ENCODE data around the gene MME. TPM values are rescaled to one million over a fixed set of nuclear protein-coding genes. Genes with fewer than 3 reads are reported as not detected.

MME gene
- polyA plus RNA-seq, 1 experiment = 208 TPM

GRCh38 chr3:155079468-155079745 is 712 bp upstream of the MME start:
- Histone ChIP-seq H3K36me3 (ENCODE audit: control insufficient read depth, insufficient read depth, low read length) (no peaks in the 10 kb centered on the region), H3K4me3 (ENCODE audit: low read depth, low read length) (peak overlapping the region; percentile 96), H3K27me3 (ENCODE audit: control insufficient read depth, insufficient read depth, low read length) (no peaks in the 10 kb centered on the region)
- ChIA-PET POLR2A (interaction anchor here (0.6 to 1.6 kb wide), 6 partner anchors 9 to 333 kb away, joined by 3 to 18 read pairs (median 5); no protein-coding TSS in a partner anchor), CTCF (interaction anchor here (1.0 to 4.0 kb wide), 6 partner anchors 9 to 244 kb away, joined by 3 to 15 read pairs (median 5); no protein-coding TSS in a partner anchor)
- DNase-seq (ENCODE audit: low read depth) = no peak
- TF ChIP-seq CTCF (IDR thresholded peaks at IDR 0.05; ENCODE audit: insufficient read depth, low read depth, low read length) = peak; percentile 40; the same call in 1 of the 2 replicates

- DNase-seq (ENCODE audit: low read depth) = no peak
- Histone ChIP-seq H3K36me3 (ENCODE audit: control insufficient read depth, insufficient read depth, low read length) (no peaks in the 10 kb centered on the region), H3K4me3 (ENCODE audit: low read depth, low read length) (peak overlapping the region; percentile 96), H3K27me3 (ENCODE audit: control insufficient read depth, insufficient read depth, low read length) (no peaks in the 10 kb centered on the region)
- ChIA-PET CTCF (interaction anchor here (1.0 to 4.0 kb wide), 4 partner anchors 24 to 242 kb away, joined by 3 to 15 read pairs (median 5); no protein-coding TSS in a partner anchor), POLR2A (interaction anchor here (0.9 to 1.4 kb wide), 3 partner anchors 110 to 194 kb away, joined by 3 to 4 read pairs (median 3); no protein-coding TSS in a partner anchor)
- no peak for TF ChIP-seq CTCF (IDR thresholded peaks at IDR 0.05; ENCODE audit: insufficient read depth, low read depth, low read length)
Observed at GRCh38 chr3:155080692-155081091, 573 bp downstream of the MME start.

- Histone ChIP-seq H3K27me3 (ENCODE audit: control insufficient read depth, insufficient read depth, low read length) (no peaks in the 10 kb centered on the region), H3K36me3 (ENCODE audit: control insufficient read depth, insufficient read depth, low read length) (peaks cover 10% of the 10 kb centered on the region), H3K4me3 (ENCODE audit: low read depth, low read length) (peak overlapping the region; percentile 96)
- POLR2A ChIA-PET = interaction anchor here (0.6 kb wide), 1 partner anchor 330 kb away, joined by 3 read pairs; no protein-coding TSS in a partner anchor
- no peak for DNase-seq (ENCODE audit: low read depth)
- CTCF ChIA-PET = interaction anchor here (1.0 to 1.2 kb wide), 2 partner anchors 9 to 123 kb away, joined by 3 read pairs; no protein-coding TSS in a partner anchor
- no peak for TF ChIP-seq CTCF (IDR thresholded peaks at IDR 0.05; ENCODE audit: insufficient read depth, low read depth, low read length)
Observed at GRCh38 chr3:155083313-155083905, 3.3 kb downstream of the MME start.

GRCh38 chr3:155084567-155084966 is 4.4 kb downstream of the MME start:
- Histone ChIP-seq H3K36me3 (ENCODE audit: control insufficient read depth, insufficient read depth, low read length) (peaks cover 10% of the 10 kb centered on the region), H3K27me3 (ENCODE audit: control insufficient read depth, insufficient read depth, low read length) (no peaks in the 10 kb centered on the region), H3K4me3 (ENCODE audit: low read depth, low read length) (no peak overlapping the region)
- no peak for TF ChIP-seq CTCF (IDR thresholded peaks at IDR 0.05; ENCODE audit: insufficient read depth, low read depth, low read length)
- ChIA-PET POLR2A (no interaction called here), CTCF (interaction anchor here (1.2 kb wide), 1 partner anchor 125 kb away, joined by 3 read pairs; no protein-coding TSS in a partner anchor)
- DNase-seq (ENCODE audit: low read depth) = no peak

- H3K4me3 ChIP-seq (ENCODE audit: low read depth, low read length) = no peak overlapping the region
- POLR2A ChIA-PET = interaction anchor here (0.7 kb wide), 2 partner anchors 9 to 410 kb away, joined by 6 to 9 read pairs; no protein-coding TSS in a partner anchor
- H3K27me3 ChIP-seq (ENCODE audit: control insufficient read depth, insufficient read depth, low read length) = no peaks in the 10 kb centered on the region
- peaks cover 15% of the 10 kb centered on the region for H3K36me3 ChIP-seq (ENCODE audit: control insufficient read depth, insufficient read depth, low read length)
- no peak for TF ChIP-seq CTCF (IDR thresholded peaks at IDR 0.05; ENCODE audit: insufficient read depth, low read depth, low read length)
- no peak for DNase-seq (ENCODE audit: low read depth)
- CTCF ChIA-PET = no interaction called here
Observed at GRCh38 chr3:155086051-155086450, 5.9 kb downstream of the MME start.

Measured in BJ (cell line).